ENCODE data around the gene ARL2.
"Not testable (repeated sequence)": the region's sequence is repeated elsewhere in the genome, so short reads cannot be mapped to it uniquely, and the experiment has no call there.

ARL2 gene

DNA sequence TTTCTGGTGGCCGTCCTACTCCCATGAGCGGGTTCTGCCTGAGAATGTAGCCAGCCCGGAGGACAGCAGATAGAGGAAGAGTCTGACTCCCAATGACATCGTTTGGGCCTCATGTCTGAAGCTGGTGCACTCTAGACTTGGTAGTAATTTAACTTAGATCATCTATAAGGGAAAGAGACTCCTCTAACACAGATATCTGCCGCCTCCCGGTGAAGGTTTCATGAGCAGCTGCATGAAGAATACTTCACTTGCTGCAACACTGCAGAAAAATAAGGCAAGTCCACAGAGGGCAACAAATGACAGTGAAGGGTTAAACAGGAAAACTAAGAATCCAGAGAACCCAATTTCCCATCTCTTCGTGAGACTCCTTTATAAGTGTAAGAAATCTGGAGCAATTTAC, 5.9 kb upstream of the ARL2 start:
- WGBS, 2 experiments (ENCODE audit: insufficient coverage in 2 of 2) = 69 to 79% methylated on average over 4 of the region's 7 CpGs
- peaks cover 14% of the 10 kb centered on the region for H3K4me1 ChIP-seq (ENCODE audit: control insufficient read depth, insufficient read depth, low read length, poor library complexity, severe bottlenecking)

GRCh38 chr11:65008873-65009272, 5.1 kb upstream of the ARL2 start:
- Histone ChIP-seq H3K36me3 (ENCODE audit: control insufficient read depth, insufficient read depth, low read length) (no peaks in the 10 kb centered on the region), H3K27ac (ENCODE audit: low read depth, low read length, severe bottlenecking) (no peak overlapping the region), H3K9me3 (ENCODE audit: control insufficient read depth, low read length) (no peaks in the 10 kb centered on the region), H3K4me3 (ENCODE audit: extremely low read depth, insufficient read depth, low read length, poor library complexity, severe bottlenecking) (no peak overlapping the region), H3K4me1 (ENCODE audit: control insufficient read depth, insufficient read depth, low read length, poor library complexity, severe bottlenecking) (peaks cover 14% of the 10 kb centered on the region)
- no CpG with 5 or more reads among the region's 2 CpGs for WGBS, 2 experiments (ENCODE audit: insufficient coverage in 2 of 2)

More for the DNA sequence above, 5.9 kb upstream of the ARL2 start:
- H3K4me3 ChIP-seq (ENCODE audit: extremely low read depth, insufficient read depth, low read length, poor library complexity, severe bottlenecking) = no peak overlapping the region
- no peak overlapping the region for H3K27ac ChIP-seq (ENCODE audit: low read depth, low read length, severe bottlenecking)
- H3K9me3 ChIP-seq (ENCODE audit: control insufficient read depth, low read length) = no peaks in the 10 kb centered on the region
- H3K36me3 ChIP-seq (ENCODE audit: control insufficient read depth, insufficient read depth, low read length) = no peaks in the 10 kb centered on the region

DNA sequence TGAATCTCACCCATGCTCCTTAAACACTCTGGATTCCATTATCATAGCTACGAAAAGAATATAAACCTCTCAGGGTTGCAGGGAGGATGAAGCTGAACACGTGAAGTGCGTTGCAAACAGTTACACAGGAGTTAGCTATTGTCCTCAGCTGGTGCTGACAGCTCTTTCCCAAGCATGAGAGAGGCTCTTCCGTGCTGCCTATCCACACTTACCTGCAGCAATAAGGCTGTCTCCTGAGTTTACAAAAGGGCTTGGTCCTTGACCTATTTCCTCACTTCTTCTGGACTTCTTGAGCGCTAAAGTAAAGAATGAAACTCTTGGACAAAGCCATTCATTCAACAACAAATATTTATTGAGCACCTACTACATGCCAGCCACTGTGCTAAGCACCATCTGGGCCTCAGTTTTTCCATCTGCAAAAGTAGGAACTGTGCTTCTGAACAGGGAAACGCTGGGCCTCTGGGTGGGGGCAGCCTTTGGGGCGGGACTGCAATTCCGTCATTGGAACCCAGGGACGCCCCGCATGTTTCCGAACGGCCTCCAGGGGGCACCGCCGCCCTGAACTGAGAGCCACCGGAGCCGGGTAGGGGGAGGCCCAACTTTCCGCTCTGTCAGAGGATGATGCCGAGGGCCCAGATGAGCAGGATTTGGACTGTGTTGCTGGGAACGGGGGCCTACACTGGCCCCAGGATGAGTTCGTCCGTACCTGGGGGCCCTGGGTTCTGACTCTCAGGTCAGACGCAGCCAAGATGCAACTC, 651 bp upstream of the ARL2 start:
- Histone ChIP-seq H3K36me3 (ENCODE audit: control insufficient read depth, insufficient read depth, low read length) (peaks cover 17% of the 10 kb centered on the region), H3K27ac (ENCODE audit: low read depth, low read length, severe bottlenecking) (peak overlapping the region; percentile 98), H3K4me1 (ENCODE audit: control insufficient read depth, insufficient read depth, low read length, poor library complexity, severe bottlenecking) (no peaks in the 10 kb centered on the region), H3K9me3 (ENCODE audit: control insufficient read depth, low read length) (no peaks in the 10 kb centered on the region), H3K4me3 (ENCODE audit: extremely low read depth, insufficient read depth, low read length, poor library complexity, severe bottlenecking) (peak overlapping the region; percentile 71)
- 19 to 21% methylated on average over 22 of the region's 22 CpGs for whole genome bisulfite sequencing, 2 experiments (ENCODE audit: insufficient coverage in 2 of 2)

GRCh38 chr11:65014726-65015227, 817 bp downstream of the ARL2 start:
- no peaks in the 10 kb centered on the region for H3K9me3 ChIP-seq (ENCODE audit: control insufficient read depth, low read length)
- peak overlapping the region; percentile 98 for H3K27ac ChIP-seq (ENCODE audit: low read depth, low read length, severe bottlenecking)
- H3K36me3 ChIP-seq (ENCODE audit: control insufficient read depth, insufficient read depth, low read length) = peaks cover 26% of the 10 kb centered on the region
- H3K4me1 ChIP-seq (ENCODE audit: control insufficient read depth, insufficient read depth, low read length, poor library complexity, severe bottlenecking) = no peaks in the 10 kb centered on the region
- H3K4me3 ChIP-seq (ENCODE audit: extremely low read depth, insufficient read depth, low read length, poor library complexity, severe bottlenecking) = peak overlapping the region; percentile 71
- 44 to 91% methylated on average over 6 to 14 of the region's 23 CpGs for WGBS, 2 experiments (ENCODE audit: insufficient coverage in 2 of 2)

DNA sequence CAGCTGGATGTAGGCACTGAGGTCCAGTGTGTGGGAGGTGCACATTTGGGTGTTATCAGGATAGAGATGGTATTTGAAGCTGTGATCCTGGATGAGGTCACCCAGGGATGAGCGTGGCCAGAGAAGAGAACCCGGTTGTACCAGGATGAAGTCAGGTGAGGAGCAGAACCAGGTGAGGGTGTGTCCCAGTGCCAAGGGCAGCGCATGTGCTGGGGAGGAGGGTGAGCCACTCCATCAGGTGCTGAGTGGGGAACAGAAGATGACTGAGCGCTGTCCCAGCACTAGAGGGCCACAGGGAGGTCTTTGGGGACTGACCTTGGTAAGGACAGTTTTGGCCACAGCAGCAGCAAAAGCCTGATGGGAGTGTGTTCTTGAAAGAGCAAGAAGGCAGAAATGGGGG, 2.7 kb downstream of the ARL2 start:
- no peak overlapping the region for H3K27ac ChIP-seq (ENCODE audit: low read depth, low read length, severe bottlenecking)
- 98 to 100% methylated on average over 4 of the region's 4 CpGs for WGBS, 2 experiments (ENCODE audit: insufficient coverage in 2 of 2)
- no peaks in the 10 kb centered on the region for H3K4me1 ChIP-seq (ENCODE audit: control insufficient read depth, insufficient read depth, low read length, poor library complexity, severe bottlenecking)

GRCh38 chr11:65017937-65018336, 4.0 kb downstream of the ARL2 start:
- 97 to 98% methylated on average over 6 of the region's 6 CpGs for WGBS, 2 experiments (ENCODE audit: insufficient coverage in 2 of 2)

More for the DNA sequence above, 2.7 kb downstream of the ARL2 start:
- Histone ChIP-seq H3K36me3 (ENCODE audit: control insufficient read depth, insufficient read depth, low read length) (peaks cover 33% of the 10 kb centered on the region), H3K4me3 (ENCODE audit: extremely low read depth, insufficient read depth, low read length, poor library complexity, severe bottlenecking) (no peak overlapping the region), H3K9me3 (ENCODE audit: control insufficient read depth, low read length) (no peaks in the 10 kb centered on the region)

DNA sequence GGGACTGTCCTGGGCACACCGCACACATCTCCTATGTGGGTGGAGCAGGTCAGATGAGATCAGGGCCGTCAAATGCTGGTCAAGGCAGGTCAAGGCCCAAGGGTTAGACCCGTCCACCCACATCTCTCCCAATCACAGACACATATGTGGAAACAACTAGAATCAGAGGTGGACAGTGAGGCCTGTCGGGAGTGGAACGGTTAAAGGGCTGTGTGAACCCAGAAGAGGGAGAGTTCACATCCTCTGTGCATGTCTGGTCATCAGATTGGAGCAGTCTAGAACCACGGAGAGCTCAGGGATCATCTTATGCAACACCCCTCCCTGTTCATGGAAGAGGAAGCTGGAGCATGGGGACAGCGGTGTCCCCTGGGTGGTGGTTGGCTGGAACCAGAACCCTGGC, 5.9 kb downstream of the ARL2 start:
- Histone ChIP-seq H3K36me3 (ENCODE audit: control insufficient read depth, insufficient read depth, low read length) (peaks cover 37% of the 10 kb centered on the region), H3K9me3 (ENCODE audit: control insufficient read depth, low read length) (no peaks in the 10 kb centered on the region), H3K4me1 (ENCODE audit: control insufficient read depth, insufficient read depth, low read length, poor library complexity, severe bottlenecking) (no peaks in the 10 kb centered on the region), H3K27ac (ENCODE audit: low read depth, low read length, severe bottlenecking) (no peak overlapping the region), H3K4me3 (ENCODE audit: extremely low read depth, insufficient read depth, low read length, poor library complexity, severe bottlenecking) (no peak overlapping the region)
- WGBS, 2 experiments (ENCODE audit: insufficient coverage in 2 of 2) = 92 to 94% methylated on average over 3 to 4 of the region's 7 CpGs

More at GRCh38 chr11:65017937-65018336, 4.0 kb downstream of the ARL2 start:
- H3K36me3 ChIP-seq (ENCODE audit: control insufficient read depth, insufficient read depth, low read length) = peaks cover 37% of the 10 kb centered on the region
- H3K4me3 ChIP-seq (ENCODE audit: extremely low read depth, insufficient read depth, low read length, poor library complexity, severe bottlenecking) = no peak overlapping the region
- no peak overlapping the region for H3K27ac ChIP-seq (ENCODE audit: low read depth, low read length, severe bottlenecking)
- no peaks in the 10 kb centered on the region for H3K9me3 ChIP-seq (ENCODE audit: control insufficient read depth, low read length)
- no peaks in the 10 kb centered on the region for H3K4me1 ChIP-seq (ENCODE audit: control insufficient read depth, insufficient read depth, low read length, poor library complexity, severe bottlenecking)

DNA sequence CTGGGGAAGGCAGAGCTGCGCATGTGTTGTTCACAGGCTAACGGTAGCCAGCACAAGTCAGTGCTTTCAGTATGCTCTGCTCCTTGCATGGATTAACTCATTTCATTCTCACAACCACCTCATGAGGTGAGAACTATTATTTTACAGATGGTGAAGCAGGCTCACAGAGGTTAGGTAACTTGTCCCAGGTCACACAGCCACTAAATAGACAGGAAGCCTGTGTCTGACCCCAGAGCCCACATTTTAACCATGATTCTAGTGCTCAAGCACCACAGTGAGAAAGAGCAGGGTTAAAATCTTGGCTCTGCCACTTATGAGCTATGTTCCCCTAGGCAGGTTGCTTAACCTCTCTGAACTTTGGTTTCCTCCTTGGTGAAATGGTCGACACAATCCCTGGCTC, 7.0 kb downstream of the ARL2 start:
- Histone ChIP-seq H3K4me1 (ENCODE audit: control insufficient read depth, insufficient read depth, low read length, poor library complexity, severe bottlenecking) (no peaks in the 10 kb centered on the region), H3K4me3 (ENCODE audit: extremely low read depth, insufficient read depth, low read length, poor library complexity, severe bottlenecking) (no peak overlapping the region), H3K9me3 (ENCODE audit: control insufficient read depth, low read length) (no peaks in the 10 kb centered on the region), H3K36me3 (ENCODE audit: control insufficient read depth, insufficient read depth, low read length) (peaks cover 37% of the 10 kb centered on the region), H3K27ac (ENCODE audit: low read depth, low read length, severe bottlenecking) (no peak overlapping the region)
- 100% methylated on average over 1 to 2 of the region's 3 CpGs for WGBS, 2 experiments (ENCODE audit: insufficient coverage in 2 of 2)

- Histone ChIP-seq H3K4me1 (ENCODE audit: control insufficient read depth, insufficient read depth, low read length, poor library complexity, severe bottlenecking) (no peaks in the 10 kb centered on the region), H3K27ac (ENCODE audit: low read depth, low read length, severe bottlenecking) (no peak overlapping the region), H3K4me3 (ENCODE audit: extremely low read depth, insufficient read depth, low read length, poor library complexity, severe bottlenecking) (no peak overlapping the region), H3K9me3 (ENCODE audit: control insufficient read depth, low read length) (no peaks in the 10 kb centered on the region), H3K36me3 (ENCODE audit: control insufficient read depth, insufficient read depth, low read length) (peaks cover 34% of the 10 kb centered on the region)
- WGBS, 2 experiments (ENCODE audit: insufficient coverage in 2 of 2) = 96 to 98% methylated on average over 7 to 9 of the region's 11 CpGs
Measured at GRCh38 chr11:65021509-65021908, 7.5 kb downstream of the ARL2 start.

GRCh38 chr11:65023502-65023901, 9.5 kb downstream of the ARL2 start:
- not testable (repeated sequence) for H3K9me3 ChIP-seq (ENCODE audit: control insufficient read depth, low read length); H3K4me1 ChIP-seq (ENCODE audit: control insufficient read depth, insufficient read depth, low read length, poor library complexity, severe bottlenecking); H3K27ac ChIP-seq (ENCODE audit: low read depth, low read length, severe bottlenecking); H3K4me3 ChIP-seq (ENCODE audit: extremely low read depth, insufficient read depth, low read length, poor library complexity, severe bottlenecking)
- H3K36me3 ChIP-seq (ENCODE audit: control insufficient read depth, insufficient read depth, low read length) = peaks cover 18% of the 10 kb centered on the region
- WGBS, 2 experiments (ENCODE audit: insufficient coverage in 2 of 2) = 94 to 97% methylated on average over 5 to 8 of the region's 8 CpGs

GRCh38 chr11:65026810-65027209, 12.8 kb downstream of the ARL2 start:
- H3K36me3 ChIP-seq (ENCODE audit: control insufficient read depth, insufficient read depth, low read length) = peaks cover 5% of the 10 kb centered on the region
- H3K4me3 ChIP-seq (ENCODE audit: extremely low read depth, insufficient read depth, low read length, poor library complexity, severe bottlenecking) = peak overlapping the region; percentile 65
- peaks cover 4% of the 10 kb centered on the region for H3K4me1 ChIP-seq (ENCODE audit: control insufficient read depth, insufficient read depth, low read length, poor library complexity, severe bottlenecking)
- H3K9me3 ChIP-seq (ENCODE audit: control insufficient read depth, low read length) = no peaks in the 10 kb centered on the region
- peak overlapping the region; percentile 82 for H3K27ac ChIP-seq (ENCODE audit: low read depth, low read length, severe bottlenecking)
- 71 to 83% methylated on average over 5 to 9 of the region's 10 CpGs for WGBS, 2 experiments (ENCODE audit: insufficient coverage in 2 of 2)

Data from mesodermal cell (in vitro differentiated cells).